GM12872 (cell line): ENCODE results near the gene PRMT1.

Source experiments
- CTCF ChIP-seq: IDR thresholded peaks from 3 replicates; pipeline ENCODE4 v1.5.1; 2011; ENCODE audit warnings: low read depth, mild to moderate bottlenecking, low read length, moderate library complexity; ENCODE audit not compliant: insufficient read depth

PRMT1 gene

GRCh38 chr19:49689133-49690078 lies 12.3 kb downstream of the PRMT1 start, which contains the start of gene ADM5:
ADM5 (plus strand) TSS chr19:49689594; CDS start chr19:49689838, 244 bp downstream.
- TF ChIP-seq CTCF = peak; percentile 65

- TF ChIP-seq CTCF = no peak
Measured at GRCh38 chr19:49690079-49690655, 13.1 kb downstream of the PRMT1 start.

- TF ChIP-seq CTCF = no peak
Measured at GRCh38 chr19:49690656-49691242, 13.7 kb downstream of the PRMT1 start, which contains the start of gene CPT1C. CPT1C (plus strand) TSS chr19:49691116; CDS start chr19:49692253, 1,137 bp downstream.

GRCh38 chr19:49691243-49692146 lies 14.4 kb downstream of the PRMT1 start:
- TF ChIP-seq CTCF = no peak

GRCh38 chr19:49692147-49692506 lies 15.1 kb downstream of the PRMT1 start:
- TF ChIP-seq CTCF = no peak

GRCh38 chr19:49696115-49696514 lies 19.0 kb downstream of the PRMT1 start:
- TF ChIP-seq CTCF = no peak
